Measurements from ENCODE around the gene STEAP3. TPM values are rescaled to one million over a fixed set of nuclear protein-coding genes. Genes with fewer than 3 reads are reported as not detected.

The STEAP3 gene
- total RNA-seq, 3 donors from 2014 or later (not counting 1 experiment from before 2014, with no cell fraction given) = 1.7 to 2.5 (median 2.0) TPM

GRCh38 chr2:119198240-119198840 is 25.3 kb upstream of the STEAP3 start:
- Mint-ChIP-seq H3K4me3 (no peak overlapping the region), H3K4me1 (peaks cover 0 to 6% of the 10 kb centered on the region in 2 donors), H3K27ac (no peak overlapping the region), H3K9me3 (no peaks in the 10 kb centered on the region), H3K36me3 (no peaks in the 10 kb centered on the region), H3K27me3 (ENCODE audit: low read depth in 2 of 2) (peaks cover 23 to 29% of the 10 kb centered on the region in 2 donors)
- H3K9me3 ChIP-seq (ENCODE audit: control insufficient read depth, insufficient read depth, low read length) = no peaks in the 10 kb centered on the region
- no peaks in the 10 kb centered on the region for H3K27me3 ChIP-seq (ENCODE audit: control insufficient read depth, insufficient read depth, low read length)
- intact Hi-C loops (cut with micrococcal nuclease) = no loop called here
- no peak overlapping the region for H3K27ac ChIP-seq (ENCODE audit: low read length)
- no peaks in the 10 kb centered on the region for H3K4me1 ChIP-seq (ENCODE audit: control insufficient read depth, insufficient read depth, low read length)
- WGBS (ENCODE audit: insufficient coverage) = 79% methylated on average over 7 of the region's 7 CpGs
- ATAC-seq (no peak), DNase-seq (no peak)
- no peaks in the 10 kb centered on the region for H3K36me3 ChIP-seq (ENCODE audit: control insufficient read depth, insufficient read depth, low read length)
- no peak overlapping the region for H3K4me3 ChIP-seq (ENCODE audit: low read length)
- TF ChIP-seq CTCF (IDR thresholded peaks at IDR 0.05) = no peak

GRCh38 chr2:119201815-119202214 is 21.8 kb upstream of the STEAP3 start:
- Mint-ChIP-seq H3K36me3 (no peaks in the 10 kb centered on the region), H3K4me3 (no peak overlapping the region), H3K9me3 (no peaks in the 10 kb centered on the region), H3K27me3 (ENCODE audit: low read depth in 2 of 2) (peaks cover 12 to 14% of the 10 kb centered on the region in 2 donors), H3K27ac (no peak overlapping the region), H3K4me1 (peaks cover 0 to 6% of the 10 kb centered on the region in 2 donors)
- WGBS (ENCODE audit: insufficient coverage) = 79% methylated on average over 5 of the region's 5 CpGs
- Histone ChIP-seq H3K9me3 (ENCODE audit: control insufficient read depth, insufficient read depth, low read length) (no peaks in the 10 kb centered on the region), H3K4me3 (ENCODE audit: low read length) (no peak overlapping the region), H3K27ac (ENCODE audit: low read length) (no peak overlapping the region), H3K4me1 (ENCODE audit: control insufficient read depth, insufficient read depth, low read length) (no peaks in the 10 kb centered on the region), H3K27me3 (ENCODE audit: control insufficient read depth, insufficient read depth, low read length) (no peaks in the 10 kb centered on the region), H3K36me3 (ENCODE audit: control insufficient read depth, insufficient read depth, low read length) (no peaks in the 10 kb centered on the region)
- no peak for ATAC-seq
- intact Hi-C loops (cut with micrococcal nuclease) = no loop called here
- no peak for TF ChIP-seq CTCF (IDR thresholded peaks at IDR 0.05)
- no peak for DNase-seq

GRCh38 chr2:119202610-119203310 is 20.9 kb upstream of the STEAP3 start:
- Histone ChIP-seq H3K4me3 (ENCODE audit: low read length) (no peak overlapping the region), H3K27ac (ENCODE audit: low read length) (no peak overlapping the region), H3K9me3 (ENCODE audit: control insufficient read depth, insufficient read depth, low read length) (no peaks in the 10 kb centered on the region), H3K27me3 (ENCODE audit: control insufficient read depth, insufficient read depth, low read length) (no peaks in the 10 kb centered on the region), H3K36me3 (ENCODE audit: control insufficient read depth, insufficient read depth, low read length) (no peaks in the 10 kb centered on the region), H3K4me1 (ENCODE audit: control insufficient read depth, insufficient read depth, low read length) (no peaks in the 10 kb centered on the region)
- no peak for TF ChIP-seq CTCF (IDR thresholded peaks at IDR 0.05)
- WGBS (ENCODE audit: insufficient coverage) = 73% methylated on average over 1 of the region's 1 CpG
- no peaks in the 10 kb centered on the region for H3K9me3 Mint-ChIP-seq
- intact Hi-C loops (cut with micrococcal nuclease) = no loop called here
- H3K27ac Mint-ChIP-seq = no peak overlapping the region
- ATAC-seq (no peak), DNase-seq (no peak)
- peaks cover 12 to 14% of the 10 kb centered on the region in 2 donors for H3K27me3 Mint-ChIP-seq (ENCODE audit: low read depth in 2 of 2)
- H3K4me3 Mint-ChIP-seq = no peak overlapping the region
- H3K4me1 Mint-ChIP-seq = peaks cover 0 to 6% of the 10 kb centered on the region in 2 donors
- H3K36me3 Mint-ChIP-seq = no peaks in the 10 kb centered on the region
